Uterus (tissue), 2 donors: ENCODE results near the gene SRBD1.

Experiments
- CTCF ChIP-seq, 4 experiments: fragments of 200-600 bp in 2 of 4; fragments of 450-650 bp in 2 of 4; sonication (generic) in 2 of 4; IDR thresholded peaks; one replicate each; pipeline ENCODE4 v1.5.1; 2016 to 2019; ENCODE audit warnings: antibody characterized with exemption in 4 of 4, mild to moderate bottlenecking in 2 of 4, moderate library complexity in 1 of 4
- POLR2A ChIP-seq, 2 donors: fragments of 450-650 bp; IDR thresholded peaks; one replicate each; pipeline ENCODE4 v1.6.1; 2016; ENCODE audit warnings: antibody characterized with exemption in 2 of 2, mild to moderate bottlenecking in 1 of 2, moderate library complexity in 1 of 2

- TF ChIP-seq CTCF (IDR thresholded peaks at IDR 0.05): no peak
- TF ChIP-seq POLR2A (IDR thresholded peaks at IDR 0.05): no peak
Measured at GRCh38 chr2:45524016-45524415, 87.1 kb downstream of the SRBD1 start.
